HepG2 (cell line): ENCODE measurements around the gene SKI. TPM values are rescaled to one million over a fixed set of nuclear protein-coding genes. Genes with fewer than 3 reads are reported as not detected.

Source experiments
- HMGA1 ChIP-seq: sonication (generic); formaldehyde crosslinking; conservative IDR thresholded peaks from 2 replicates; pipeline ENCODE4 v1.4.0; 2020; ENCODE audit warnings: missing genetic modification reagents
- MIER2 ChIP-seq: IDR thresholded peaks from 2 replicates; pipeline ENCODE4 v1.6.1; 2016; ENCODE audit warnings: missing biosample characterization, missing genetic modification reagents
- MTA1 ChIP-seq: sonication (generic); formaldehyde crosslinking; IDR thresholded peaks from 2 replicates; pipeline ENCODE4 v1.4.0; 2020; ENCODE audit warnings: missing genetic modification reagents, mild to moderate bottlenecking, borderline replicate concordance
- MXI1 ChIP-seq: IDR thresholded peaks from 3 replicates; pipeline ENCODE4 v1.6.1; 2012; ENCODE audit warnings: low read depth, low read length, inconsistent platforms, borderline replicate concordance
- NAIF1 ChIP-seq: sonication (generic); formaldehyde crosslinking; IDR thresholded peaks from 2 replicates; pipeline ENCODE4 v1.5.0; 2020; ENCODE audit warnings: mild to moderate bottlenecking, missing genetic modification reagents, borderline replicate concordance
- PAF1 ChIP-seq: IDR thresholded peaks from 2 replicates; pipeline ENCODE4 v1.6.1; 2016; ENCODE audit warnings: missing genetic modification reagents, missing compliant biosample characterization
- RFXAP ChIP-seq: sonication (generic); formaldehyde crosslinking; IDR thresholded peaks from 2 replicates; pipeline ENCODE4 v1.4.0; 2020; ENCODE audit warnings: missing genetic modification reagents, borderline replicate concordance
- SNRNP70 ChIP-seq: fragments of 200-400 bp; formaldehyde crosslinking; IDR thresholded peaks from 2 replicates; pipeline ENCODE4 v1.6.1; 2017; ENCODE audit warnings: mild to moderate bottlenecking, low read depth, low read length, moderate library complexity
- ZKSCAN1 ChIP-seq: fragments of 150-350 bp; IDR thresholded peaks from 2 replicates; pipeline ENCODE4 v1.6.1; 2014; ENCODE audit warnings: low read length
- ZNF160 ChIP-seq: sonication (generic); formaldehyde crosslinking; IDR thresholded peaks from 2 replicates; pipeline ENCODE4 v1.8.0; 2022; ENCODE audit warnings: mild to moderate bottlenecking, inconsistent platforms, missing genetic modification reagents
- ZNF792 ChIP-seq: IDR thresholded peaks from 2 replicates; pipeline ENCODE4 v1.6.1; 2016
- ZNF850 ChIP-seq: sonication (generic); formaldehyde crosslinking; conservative IDR thresholded peaks from 2 replicates; pipeline ENCODE4 v1.9.0; 2021; ENCODE audit warnings: mild to moderate bottlenecking, missing genetic modification reagents
- polyA plus RNA-seq, 8 experiments: library from polyadenylated mRNA; depleted of rRNA in 3 of 8; stranded (reverse) in 7 of 8; unstranded in 1 of 8; fragments of >200 nt; fragmentation: Illumina TruSeq in 4 of 8; extraction: Trizol in 4 of 8; gene quantifications; 2 replicates each; pipeline versions ENCODE4 v1.2.1 to v1.2.3, GENCODE V29; 2011 to 2016; ENCODE audit warnings: low read depth in 4 of 8, missing spikeins in 1 of 8, mixed read lengths in 1 of 8; ENCODE audit not compliant: insufficient read depth in 1 of 8
- total RNA-seq, 5 experiments: library from RNA; depleted of rRNA; stranded (reverse); fragments of >200 nt; fragmentation: Illumina TruSeq; extraction: Trizol; gene quantifications; 2 replicates each; pipeline ENCODE4 v1.2.3, GENCODE V29; 2016; ENCODE audit warnings: low read depth in 1 of 5
- TF ChIP-seq, protein P1 (sequence below): conservative IDR thresholded peaks from 2 replicates; pipeline ENCODE4 v1.6.1; 2018; ENCODE audit warnings: missing genetic modification reagents
- TF ChIP-seq, protein P2 (sequence below): sonication (generic); formaldehyde crosslinking; conservative IDR thresholded peaks from 2 replicates; pipeline ENCODE4 v1.4.0; 2020; ENCODE audit warnings: missing genetic modification reagents
- TF ChIP-seq, protein P3 (sequence below): sonication (generic); formaldehyde crosslinking; IDR thresholded peaks from 2 replicates; pipeline ENCODE4 v1.5.0; 2020; ENCODE audit warnings: missing genetic modification reagents
- TF ChIP-seq, protein P4 (sequence below): sonication (generic); formaldehyde crosslinking; IDR thresholded peaks from 2 replicates; pipeline ENCODE4 v1.8.1; 2023; ENCODE audit warnings: mild to moderate bottlenecking, moderate library complexity, missing genetic modification reagents
- TF ChIP-seq, protein P5 (sequence below): sonication (generic); formaldehyde crosslinking; IDR thresholded peaks from 2 replicates; pipeline ENCODE4 v1.5.1; 2020; ENCODE audit warnings: mild to moderate bottlenecking, missing genetic modification reagents, borderline replicate concordance

The SKI gene
- total and polyA plus RNA-seq, 2 of the 13 experiments (the other 11 are each of a cell fraction or from before 2014, with no cell fraction given): 4.7 to 6.9 TPM

DNA sequence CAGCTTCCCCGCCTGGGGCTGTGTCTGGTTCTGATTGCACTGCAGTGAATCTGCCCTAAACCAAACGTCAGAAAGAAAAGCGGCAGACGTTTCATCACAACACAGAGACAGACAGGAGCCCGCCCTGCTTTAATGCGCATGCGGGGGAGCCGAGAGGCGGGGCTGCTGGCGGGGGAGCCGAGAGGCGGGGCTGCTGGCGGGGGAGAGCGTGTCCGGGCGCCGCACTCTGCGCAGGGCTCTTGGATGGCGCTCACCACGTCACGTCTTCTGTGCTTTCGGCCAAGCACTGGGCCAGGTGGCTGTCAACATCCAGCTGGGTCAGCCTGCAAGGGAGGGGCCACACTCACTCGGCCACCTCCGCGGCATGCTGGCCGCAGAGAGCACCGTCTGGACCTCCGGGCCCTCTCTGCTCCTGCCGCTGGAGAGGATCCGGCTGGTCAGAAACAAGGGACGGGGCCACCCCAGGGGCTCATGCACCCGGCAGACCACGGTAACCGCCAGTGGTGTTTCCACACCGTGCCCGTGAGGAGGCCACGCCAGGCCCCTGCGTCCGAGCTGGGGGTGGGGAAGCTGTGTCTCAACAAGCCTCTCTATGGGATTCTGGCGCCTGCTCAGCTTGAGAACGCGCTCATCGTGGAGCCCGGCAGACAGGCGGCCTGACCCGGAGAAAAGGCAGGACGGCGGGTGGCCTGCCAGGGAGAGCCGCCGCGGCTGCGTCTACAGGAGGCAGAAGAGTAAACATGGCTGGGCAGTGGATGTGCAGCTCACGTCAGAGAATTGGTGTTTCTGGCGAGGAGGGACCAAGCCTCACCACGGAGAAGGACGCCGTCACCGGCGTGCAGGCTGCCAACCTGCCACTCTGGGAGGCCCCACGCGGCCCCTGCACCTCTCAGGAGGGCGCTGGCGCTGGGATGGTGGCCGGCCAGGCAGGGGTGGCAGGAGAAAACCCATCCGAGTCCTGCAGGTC lies 38.4 kb upstream of the SKI start (continued):
- TF ChIP-seq, protein P1, sequence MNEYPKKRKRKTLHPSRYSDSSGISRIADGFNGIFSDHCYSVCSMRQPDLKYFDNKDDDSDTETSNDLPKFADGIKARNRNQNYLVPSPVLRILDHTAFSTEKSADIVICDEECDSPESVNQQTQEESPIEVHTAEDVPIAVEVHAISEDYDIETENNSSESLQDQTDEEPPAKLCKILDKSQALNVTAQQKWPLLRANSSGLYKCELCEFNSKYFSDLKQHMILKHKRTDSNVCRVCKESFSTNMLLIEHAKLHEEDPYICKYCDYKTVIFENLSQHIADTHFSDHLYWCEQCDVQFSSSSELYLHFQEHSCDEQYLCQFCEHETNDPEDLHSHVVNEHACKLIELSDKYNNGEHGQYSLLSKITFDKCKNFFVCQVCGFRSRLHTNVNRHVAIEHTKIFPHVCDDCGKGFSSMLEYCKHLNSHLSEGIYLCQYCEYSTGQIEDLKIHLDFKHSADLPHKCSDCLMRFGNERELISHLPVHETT (CRISPR knock-in tag): no peak
- 0 out of 2 replicates have a peak, but pooled peaks have one; percentile 21 for TF ChIP-seq PAF1 (CRISPR knock-in tag)
- TF ChIP-seq ZNF850 (CRISPR knock-in tag): no peak
- no peak for TF ChIP-seq ZKSCAN1
- TF ChIP-seq, protein P2, sequence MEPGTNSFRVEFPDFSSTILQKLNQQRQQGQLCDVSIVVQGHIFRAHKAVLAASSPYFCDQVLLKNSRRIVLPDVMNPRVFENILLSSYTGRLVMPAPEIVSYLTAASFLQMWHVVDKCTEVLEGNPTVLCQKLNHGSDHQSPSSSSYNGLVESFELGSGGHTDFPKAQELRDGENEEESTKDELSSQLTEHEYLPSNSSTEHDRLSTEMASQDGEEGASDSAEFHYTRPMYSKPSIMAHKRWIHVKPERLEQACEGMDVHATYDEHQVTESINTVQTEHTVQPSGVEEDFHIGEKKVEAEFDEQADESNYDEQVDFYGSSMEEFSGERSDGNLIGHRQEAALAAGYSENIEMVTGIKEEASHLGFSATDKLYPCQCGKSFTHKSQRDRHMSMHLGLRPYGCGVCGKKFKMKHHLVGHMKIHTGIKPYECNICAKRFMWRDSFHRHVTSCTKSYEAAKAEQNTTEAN: no peak; the same call in 1 of the 2 replicates
- TF ChIP-seq RFXAP (CRISPR knock-in tag): peak; percentile 17; the same call in 1 of the 2 replicates
- TF ChIP-seq MXI1: peak; percentile 95; the same call in 1 of the 3 replicates
- TF ChIP-seq ZNF160 (CRISPR knock-in tag): peak; percentile 20; the same call in 1 of the 2 replicates
- TF ChIP-seq MIER2 (CRISPR knock-in tag): no peak
- TF ChIP-seq NAIF1 (CRISPR knock-in tag): no peak
- TF ChIP-seq SNRNP70: no peak
- TF ChIP-seq, protein P3, sequence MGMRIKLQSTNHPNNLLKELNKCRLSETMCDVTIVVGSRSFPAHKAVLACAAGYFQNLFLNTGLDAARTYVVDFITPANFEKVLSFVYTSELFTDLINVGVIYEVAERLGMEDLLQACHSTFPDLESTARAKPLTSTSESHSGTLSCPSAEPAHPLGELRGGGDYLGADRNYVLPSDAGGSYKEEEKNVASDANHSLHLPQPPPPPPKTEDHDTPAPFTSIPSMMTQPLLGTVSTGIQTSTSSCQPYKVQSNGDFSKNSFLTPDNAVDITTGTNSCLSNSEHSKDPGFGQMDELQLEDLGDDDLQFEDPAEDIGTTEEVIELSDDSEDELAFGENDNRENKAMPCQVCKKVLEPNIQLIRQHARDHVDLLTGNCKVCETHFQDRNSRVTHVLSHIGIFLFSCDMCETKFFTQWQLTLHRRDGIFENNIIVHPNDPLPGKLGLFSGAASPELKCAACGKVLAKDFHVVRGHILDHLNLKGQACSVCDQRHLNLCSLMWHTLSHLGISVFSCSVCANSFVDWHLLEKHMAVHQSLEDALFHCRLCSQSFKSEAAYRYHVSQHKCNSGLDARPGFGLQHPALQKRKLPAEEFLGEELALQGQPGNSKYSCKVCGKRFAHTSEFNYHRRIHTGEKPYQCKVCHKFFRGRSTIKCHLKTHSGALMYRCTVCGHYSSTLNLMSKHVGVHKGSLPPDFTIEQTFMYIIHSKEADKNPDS (CRISPR knock-in tag): no peak
- TF ChIP-seq, protein P4, sequence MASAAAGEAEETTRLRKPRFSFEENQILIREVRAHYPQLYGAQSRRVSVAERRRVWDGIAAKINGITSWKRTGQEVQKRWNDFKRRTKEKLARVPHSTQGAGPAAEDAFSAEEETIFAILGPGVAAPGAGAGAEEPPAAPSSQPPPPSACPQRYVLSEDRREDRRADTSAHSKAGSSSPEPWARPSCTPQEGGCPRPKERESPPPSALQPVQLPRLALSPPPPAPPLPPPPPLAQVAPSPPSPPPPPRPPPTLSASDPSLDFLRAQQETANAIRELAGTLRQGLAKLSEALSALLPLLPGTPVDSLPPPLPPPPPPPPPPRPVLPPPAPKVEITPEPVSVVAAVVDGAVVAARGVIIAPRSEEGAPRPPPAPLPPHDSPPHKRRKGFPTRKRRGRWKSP: peak; percentile 88
- peak; percentile 81 for TF ChIP-seq ZNF792 (CRISPR knock-in tag)
- TF ChIP-seq MTA1: no peak; the same call in 1 of the 2 replicates
- TF ChIP-seq HMGA1 (CRISPR knock-in tag): no peak
- TF ChIP-seq, protein P5, sequence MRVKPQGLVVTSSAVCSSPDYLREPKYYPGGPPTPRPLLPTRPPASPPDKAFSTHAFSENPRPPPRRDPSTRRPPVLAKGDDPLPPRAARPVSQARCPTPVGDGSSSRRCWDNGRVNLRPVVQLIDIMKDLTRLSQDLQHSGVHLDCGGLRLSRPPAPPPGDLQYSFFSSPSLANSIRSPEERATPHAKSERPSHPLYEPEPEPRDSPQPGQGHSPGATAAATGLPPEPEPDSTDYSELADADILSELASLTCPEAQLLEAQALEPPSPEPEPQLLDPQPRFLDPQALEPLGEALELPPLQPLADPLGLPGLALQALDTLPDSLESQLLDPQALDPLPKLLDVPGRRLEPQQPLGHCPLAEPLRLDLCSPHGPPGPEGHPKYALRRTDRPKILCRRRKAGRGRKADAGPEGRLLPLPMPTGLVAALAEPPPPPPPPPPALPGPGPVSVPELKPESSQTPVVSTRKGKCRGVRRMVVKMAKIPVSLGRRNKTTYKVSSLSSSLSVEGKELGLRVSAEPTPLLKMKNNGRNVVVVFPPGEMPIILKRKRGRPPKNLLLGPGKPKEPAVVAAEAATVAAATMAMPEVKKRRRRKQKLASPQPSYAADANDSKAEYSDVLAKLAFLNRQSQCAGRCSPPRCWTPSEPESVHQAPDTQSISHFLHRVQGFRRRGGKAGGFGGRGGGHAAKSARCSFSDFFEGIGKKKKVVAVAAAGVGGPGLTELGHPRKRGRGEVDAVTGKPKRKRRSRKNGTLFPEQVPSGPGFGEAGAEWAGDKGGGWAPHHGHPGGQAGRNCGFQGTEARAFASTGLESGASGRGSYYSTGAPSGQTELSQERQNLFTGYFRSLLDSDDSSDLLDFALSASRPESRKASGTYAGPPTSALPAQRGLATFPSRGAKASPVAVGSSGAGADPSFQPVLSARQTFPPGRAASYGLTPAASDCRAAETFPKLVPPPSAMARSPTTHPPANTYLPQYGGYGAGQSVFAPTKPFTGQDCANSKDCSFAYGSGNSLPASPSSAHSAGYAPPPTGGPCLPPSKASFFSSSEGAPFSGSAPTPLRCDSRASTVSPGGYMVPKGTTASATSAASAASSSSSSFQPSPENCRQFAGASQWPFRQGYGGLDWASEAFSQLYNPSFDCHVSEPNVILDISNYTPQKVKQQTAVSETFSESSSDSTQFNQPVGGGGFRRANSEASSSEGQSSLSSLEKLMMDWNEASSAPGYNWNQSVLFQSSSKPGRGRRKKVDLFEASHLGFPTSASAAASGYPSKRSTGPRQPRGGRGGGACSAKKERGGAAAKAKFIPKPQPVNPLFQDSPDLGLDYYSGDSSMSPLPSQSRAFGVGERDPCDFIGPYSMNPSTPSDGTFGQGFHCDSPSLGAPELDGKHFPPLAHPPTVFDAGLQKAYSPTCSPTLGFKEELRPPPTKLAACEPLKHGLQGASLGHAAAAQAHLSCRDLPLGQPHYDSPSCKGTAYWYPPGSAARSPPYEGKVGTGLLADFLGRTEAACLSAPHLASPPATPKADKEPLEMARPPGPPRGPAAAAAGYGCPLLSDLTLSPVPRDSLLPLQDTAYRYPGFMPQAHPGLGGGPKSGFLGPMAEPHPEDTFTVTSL (CRISPR knock-in tag): peak; percentile 28; the same call in 1 of the 2 replicates
